OCI-LY7 (cell line): Measurements from ENCODE around the gene GLB1L2.

Experiments
- CTCF ChIP-seq: fragments of 200-600 bp; sonication (generic); conservative IDR thresholded peaks from 2 replicates; pipeline ENCODE4 v1.5.1; 2014; ENCODE audit warnings: mild to moderate bottlenecking, antibody characterized with exemption, low read length, moderate library complexity, mixed read lengths
- EZH2phosphoT487 ChIP-seq: fragments of 200-600 bp; sonication (generic); IDR thresholded peaks from 2 replicates; pipeline ENCODE4 v1.6.1; 2018; ENCODE audit warnings: low read depth, borderline replicate concordance, mild to moderate bottlenecking, mixed run types, antibody characterized with exemption, low read length, moderate library complexity, mixed read lengths

- TF ChIP-seq CTCF (no peak), EZH2phosphoT487 (no peak)
Observed at GRCh38 chr11:134313379-134313778, 18.4 kb upstream of the GLB1L2 start.
